HG02610 (cell line): ENCODE results near the gene KCND3.

Experiments used
- ATAC-seq: cut with Tn5 transposase; IDR thresholded peaks from one replicate; pipeline ENCODE4 v1.9.1; 2021; ENCODE audit warnings: mild to moderate bottlenecking, moderate library complexity; ENCODE audit not compliant: unreplicated experiment

The KCND3 gene

DNA sequence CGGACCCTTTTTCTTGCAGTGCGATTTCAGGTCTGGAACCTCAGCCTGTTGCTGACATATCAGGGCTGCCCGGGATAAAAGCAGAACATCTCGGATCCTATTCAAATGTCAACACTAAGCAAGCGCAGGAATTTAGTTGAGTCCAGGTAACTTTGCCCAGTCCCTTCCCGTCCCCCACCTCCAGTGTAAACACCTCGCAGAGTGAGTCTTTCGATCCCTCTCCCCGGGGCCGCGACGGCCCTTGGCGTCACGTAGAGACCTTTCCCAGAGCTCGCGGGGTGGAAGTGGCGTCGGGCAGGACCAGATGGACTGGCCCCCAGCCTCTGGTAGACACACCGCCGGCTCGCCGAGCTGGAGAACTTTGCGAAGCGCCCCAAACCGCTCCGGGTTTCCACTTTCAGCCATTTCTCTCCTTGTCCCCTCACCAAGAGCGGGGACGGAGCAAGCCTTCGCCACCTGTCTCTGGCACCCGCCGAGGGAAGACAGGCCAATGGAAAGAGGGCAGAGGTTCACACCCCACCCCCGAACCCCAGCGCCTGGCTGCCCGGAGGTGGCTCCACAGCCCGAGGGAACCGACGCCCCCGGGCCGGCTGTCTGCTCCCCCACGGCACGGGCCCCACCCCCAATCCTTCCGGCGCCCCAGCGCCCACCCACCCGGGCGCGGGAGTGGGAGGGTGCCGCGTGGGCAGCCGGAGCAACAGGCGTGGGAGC, 570 bp downstream of the KCND3 start:
- no peak for ATAC-seq

DNA sequence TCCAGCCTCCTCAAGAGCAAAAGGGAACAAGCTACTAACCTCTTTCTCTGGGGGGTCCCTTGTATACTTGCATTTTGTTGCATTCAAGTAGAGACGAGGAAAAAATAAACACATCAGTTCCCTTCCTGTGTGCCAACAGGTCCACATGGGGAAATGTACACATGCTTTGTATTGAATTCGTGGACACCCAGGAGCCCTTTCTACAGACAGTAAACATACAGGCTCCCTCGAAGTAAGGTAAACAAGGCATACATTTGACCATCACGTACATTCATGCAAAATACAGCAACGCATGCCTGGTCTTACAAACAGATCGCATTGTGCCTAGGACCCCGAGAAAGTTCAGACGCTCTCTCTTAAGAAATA, 1.1 kb downstream of the KCND3 start:
- ATAC-seq, result no peak

- no peak for ATAC-seq
Observed at GRCh38 chr1:111987502-111987901, 2.0 kb downstream of the KCND3 start.

DNA sequence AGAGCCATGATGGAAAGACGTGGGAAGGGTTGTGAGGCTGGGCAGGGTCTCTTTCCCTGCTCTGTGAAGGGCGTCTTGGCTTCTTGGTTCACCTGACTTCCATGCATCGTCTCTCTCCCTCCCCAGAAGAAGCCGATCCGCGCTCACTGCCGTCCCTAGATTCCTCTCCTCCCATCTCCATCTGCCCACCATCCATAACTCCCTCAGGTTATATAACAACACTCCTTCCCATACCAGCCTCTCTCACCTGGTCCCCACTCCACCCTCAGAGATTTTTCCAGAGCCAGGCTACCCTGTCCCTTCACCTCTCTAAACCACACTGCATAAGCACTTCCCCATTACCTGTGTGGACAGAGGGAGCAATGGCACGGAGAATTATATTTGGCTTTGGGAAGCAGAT, 6.0 kb downstream of the KCND3 start:
- no peak for ATAC-seq

DNA sequence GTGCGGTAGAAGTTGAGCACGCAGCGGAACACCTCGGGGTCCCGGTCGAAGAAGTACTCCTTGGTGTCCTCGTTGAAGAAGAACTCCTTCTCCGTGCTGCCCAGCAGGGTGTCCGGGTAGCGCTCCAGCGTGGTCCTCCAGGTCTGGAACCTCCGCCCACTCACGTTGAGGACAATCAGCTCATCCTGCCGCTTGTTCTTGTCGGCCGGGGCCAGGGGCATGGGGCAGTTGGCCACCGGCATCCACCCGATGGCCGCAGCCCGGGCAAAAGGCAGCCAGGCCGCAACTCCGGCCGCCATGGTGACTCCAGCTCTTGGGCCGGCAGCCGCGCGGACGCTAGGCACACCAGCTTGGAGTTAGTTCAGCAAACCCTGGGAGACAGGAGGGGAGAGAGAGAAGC, 7.0 kb downstream of the KCND3 start:
- no peak for ATAC-seq

GRCh38 chr1:111981871-111982270, 7.6 kb downstream of the KCND3 start:
- no peak for ATAC-seq

- ATAC-seq, result no peak
Observed at GRCh38 chr1:111981090-111981489, 8.4 kb downstream of the KCND3 start.

GRCh38 chr1:111980686-111981085, 8.8 kb downstream of the KCND3 start:
- no peak for ATAC-seq

DNA sequence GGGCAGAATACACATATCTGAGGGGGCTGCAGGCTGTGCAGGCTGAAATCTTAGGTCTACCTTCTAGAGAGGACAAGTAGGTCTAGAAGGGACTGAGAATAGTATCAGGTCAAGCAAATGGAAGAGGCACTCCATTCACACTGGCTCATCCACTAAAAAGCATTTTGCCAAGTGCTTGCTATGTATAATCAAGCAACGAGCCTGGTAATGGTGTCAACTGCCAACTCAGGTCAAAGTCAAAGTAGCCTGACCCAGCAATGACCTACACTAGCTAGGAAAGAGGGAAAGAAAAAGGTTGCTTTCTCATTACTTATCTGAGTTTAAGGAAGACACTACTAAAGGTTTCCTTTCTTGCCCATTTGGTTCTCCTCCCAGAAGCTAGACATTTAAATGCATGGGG, 10.8 kb downstream of the KCND3 start:
- no peak for ATAC-seq

- ATAC-seq, result no peak
Observed at GRCh38 chr1:111977378-111977777, 12.1 kb downstream of the KCND3 start.

DNA sequence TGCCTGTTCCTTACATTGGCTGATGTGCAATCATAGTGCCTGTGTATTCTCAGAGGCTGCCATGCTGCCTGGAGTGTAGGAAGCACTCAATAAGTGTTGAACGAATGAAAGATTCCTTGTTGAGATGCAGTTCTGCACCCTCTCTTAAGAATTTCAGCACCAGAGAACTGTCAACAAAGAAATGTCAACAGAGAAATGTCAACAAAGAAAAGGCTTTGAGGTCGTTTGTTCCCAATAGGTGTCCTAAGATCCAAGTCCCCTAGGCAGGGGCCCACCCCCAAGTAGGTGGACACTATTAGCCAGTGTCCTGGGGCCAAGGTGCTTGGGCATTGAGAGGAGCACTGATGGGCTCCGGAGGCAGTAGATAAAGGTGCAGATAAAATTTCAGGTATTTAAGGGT, 12.6 kb downstream of the KCND3 start:
- ATAC-seq, result no peak

- no peak for ATAC-seq
Observed at GRCh38 chr1:111976332-111976731, 13.1 kb downstream of the KCND3 start.

GRCh38 chr1:111973150-111973790, 16.2 kb downstream of the KCND3 start:
- ATAC-seq, result no peak

- ATAC-seq, result no peak
Observed at GRCh38 chr1:111971396-111971795, 18.1 kb downstream of the KCND3 start.

GRCh38 chr1:111968511-111968910, 21.0 kb downstream of the KCND3 start:
- no peak for ATAC-seq

GRCh38 chr1:111967886-111968285, 21.6 kb downstream of the KCND3 start:
- no peak for ATAC-seq

- no peak for ATAC-seq
Observed at GRCh38 chr1:111967067-111967690, 22.3 kb downstream of the KCND3 start.

- no peak for ATAC-seq
Observed at GRCh38 chr1:111965781-111966443, 23.6 kb downstream of the KCND3 start.

GRCh38 chr1:111963985-111964738, 25.3 kb downstream of the KCND3 start:
- no peak for ATAC-seq

GRCh38 chr1:111961773-111962565, 27.5 kb downstream of the KCND3 start:
- no peak for ATAC-seq
